ENCODE results near the gene CHRNA4.
"Not testable (repeated sequence)": the region's sequence is repeated elsewhere in the genome, so short reads cannot be mapped to it uniquely, and the experiment has no call there.

The CHRNA4 gene

GRCh38 chr20:63397155-63397843 lies 36.1 kb upstream of the CHRNA4 start:
- no peak for DNase-seq

GRCh38 chr20:63396300-63396699 lies 35.2 kb upstream of the CHRNA4 start:
- DNase-seq = no peak

- DNase-seq = no peak
Observed at GRCh38 chr20:63395723-63396122, 34.6 kb upstream of the CHRNA4 start.

DNA sequence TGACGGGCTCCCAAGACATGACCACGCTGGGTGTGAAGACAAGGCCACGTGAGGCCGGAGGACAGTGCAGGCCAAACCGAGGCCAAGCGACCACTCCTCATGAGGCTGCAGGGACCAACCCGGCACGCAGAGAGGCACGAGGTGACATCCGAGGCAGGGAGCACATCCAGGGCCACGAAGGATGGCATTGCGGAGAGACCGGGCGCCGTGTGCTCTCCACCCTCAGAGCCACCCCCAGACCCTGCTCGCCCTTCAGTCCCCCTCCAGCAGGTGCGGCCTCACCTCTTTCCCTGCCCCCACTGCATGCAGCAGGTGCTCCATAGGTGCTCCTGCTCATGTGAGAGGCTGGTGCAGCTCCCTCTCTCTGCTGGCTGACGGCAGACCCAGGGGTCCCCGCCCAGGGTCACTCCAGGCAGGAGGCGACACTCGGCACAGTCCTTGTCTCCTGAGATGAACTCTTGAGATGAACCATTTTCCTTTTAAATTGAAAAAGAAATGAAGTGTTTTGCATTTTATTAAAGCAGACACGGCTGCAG lies 33.8 kb upstream of the CHRNA4 start:
- DNase-seq = no peak

DNA sequence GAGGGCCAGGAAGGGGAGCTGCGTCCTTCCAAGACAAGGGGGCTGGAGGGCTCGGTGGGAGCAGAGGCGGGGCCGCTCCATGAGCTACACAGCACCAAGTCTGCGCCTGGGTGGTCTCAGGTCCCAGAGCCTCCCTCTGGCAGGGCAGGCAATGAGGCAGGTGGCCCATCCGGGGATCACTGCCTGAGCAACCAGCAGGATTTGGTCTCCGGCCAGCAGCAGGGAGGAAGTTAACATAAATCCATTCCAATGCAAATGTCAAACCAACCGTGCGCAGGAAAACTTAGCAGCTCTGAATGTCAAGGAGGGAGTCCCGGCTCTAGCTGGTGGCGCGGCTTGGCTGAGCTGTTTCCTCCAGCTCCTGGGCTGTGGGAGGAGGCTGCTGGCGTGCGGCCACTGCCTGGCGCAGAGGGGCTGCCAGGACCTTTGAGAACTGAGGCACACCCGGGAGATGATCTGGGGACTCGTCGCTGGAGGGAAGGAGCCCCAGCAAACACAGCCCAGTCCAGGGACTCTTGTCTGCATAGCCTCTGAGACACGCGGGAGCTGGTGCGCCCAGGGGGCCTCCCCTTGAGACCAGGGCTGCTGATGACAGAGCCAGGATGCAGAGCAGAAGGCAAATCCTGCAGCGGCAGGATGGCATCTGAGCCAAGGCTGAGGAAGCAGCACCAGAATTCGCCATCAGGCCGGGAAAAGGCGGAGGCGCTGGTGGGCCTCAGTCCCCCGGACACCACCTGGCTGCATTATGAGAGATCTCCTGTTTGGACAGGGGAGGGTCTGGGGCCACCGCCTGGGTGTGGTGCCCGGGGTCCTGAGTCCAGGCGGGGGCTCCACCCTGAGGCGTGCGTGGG lies 33.1 kb upstream of the CHRNA4 start:
- DNase-seq = no peak

GRCh38 chr20:63393566-63393965 lies 32.4 kb upstream of the CHRNA4 start:
- DNase-seq = no peak

DNA sequence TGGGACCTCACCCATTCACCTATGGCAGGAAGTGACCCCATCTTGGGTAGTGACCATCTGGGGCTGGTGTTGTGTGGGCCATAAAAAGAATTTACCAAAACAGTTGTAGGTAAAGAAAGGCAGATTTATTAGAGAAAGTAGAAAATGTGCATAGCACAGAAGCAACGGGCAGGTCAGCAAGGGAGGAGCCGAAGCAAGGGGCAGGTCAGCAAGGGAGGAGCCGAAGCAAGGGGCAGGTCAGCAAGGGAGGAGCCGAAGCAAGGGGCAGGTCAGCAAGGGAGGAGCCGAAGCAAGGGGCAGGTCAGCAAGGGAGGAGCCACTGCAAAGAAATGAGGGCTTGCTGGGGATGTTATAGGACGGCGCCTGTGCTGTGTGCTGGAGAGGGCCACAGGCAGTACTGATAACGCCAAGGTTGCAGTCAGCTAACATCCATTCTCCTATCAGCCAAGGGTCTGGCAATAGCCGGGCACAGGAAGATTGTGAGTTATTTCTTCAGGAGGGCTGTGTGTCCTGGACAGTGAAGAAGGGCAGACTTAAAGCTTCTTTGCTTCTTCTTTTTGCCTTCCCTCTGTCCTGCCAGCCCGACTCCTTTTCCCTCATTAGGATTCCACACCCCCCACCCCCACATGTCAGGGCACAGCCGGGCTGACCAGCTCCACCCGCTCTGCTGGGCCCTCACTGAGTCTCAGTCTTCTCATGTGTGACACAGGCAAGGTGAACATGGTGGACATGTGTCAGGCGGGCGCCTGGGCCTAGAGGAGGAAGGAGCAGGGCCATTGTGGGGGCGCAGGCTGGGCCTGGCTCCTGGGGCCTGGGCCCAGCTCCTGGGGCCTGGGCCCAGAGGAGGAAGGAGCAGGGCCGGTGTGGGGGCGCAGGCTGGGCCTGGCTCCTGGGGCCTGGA lies 31.6 kb upstream of the CHRNA4 start:
- DNase-seq = no peak

GRCh38 chr20:63387917-63388316 lies 26.8 kb upstream of the CHRNA4 start:
- DNase-seq = no peak

GRCh38 chr20:63387393-63387792 lies 26.2 kb upstream of the CHRNA4 start:
- no peak for DNase-seq

DNA sequence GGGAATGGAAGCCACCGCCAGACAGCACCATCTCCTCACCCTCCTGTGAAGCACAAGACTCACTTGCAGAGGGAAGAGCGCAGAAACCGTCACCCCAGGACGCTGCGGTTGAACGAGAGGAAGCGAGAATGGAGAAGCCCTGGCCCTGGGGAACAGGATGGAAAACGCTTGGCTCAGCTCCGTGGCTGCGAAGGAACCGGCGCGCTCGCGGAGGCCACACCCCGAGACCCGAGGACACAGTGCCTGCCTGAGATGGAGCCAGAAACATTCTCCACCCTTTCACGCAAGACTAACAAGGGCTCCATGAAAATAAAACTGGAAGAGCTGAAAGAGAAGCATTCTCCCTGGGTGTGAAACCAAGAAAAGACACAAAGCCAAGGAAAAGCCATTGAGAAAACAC lies 25.3 kb upstream of the CHRNA4 start:
- DNase-seq = no peak

GRCh38 chr20:63385819-63386218 lies 24.7 kb upstream of the CHRNA4 start:
- DNase-seq = no peak

DNA sequence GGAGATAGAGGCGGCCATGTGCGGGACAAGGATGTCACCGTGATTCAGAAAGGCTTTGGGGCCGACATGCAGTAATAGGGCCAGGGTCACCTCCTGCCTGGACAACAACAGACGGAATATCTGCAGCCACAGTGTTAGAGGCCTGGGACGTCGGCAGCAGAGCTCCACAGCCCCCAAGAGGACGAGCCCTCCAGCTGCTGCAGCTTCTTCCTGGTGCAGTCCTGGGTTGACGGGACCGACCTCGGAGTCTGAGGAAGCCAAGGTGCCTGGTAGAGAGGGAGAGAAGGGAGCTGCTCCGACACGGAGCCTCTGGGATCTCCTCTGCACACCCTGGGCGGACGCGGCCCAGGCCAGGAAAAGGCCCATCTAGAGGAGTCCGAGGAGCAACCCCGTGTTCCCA lies 23.2 kb upstream of the CHRNA4 start:
- no peak for DNase-seq

DNA sequence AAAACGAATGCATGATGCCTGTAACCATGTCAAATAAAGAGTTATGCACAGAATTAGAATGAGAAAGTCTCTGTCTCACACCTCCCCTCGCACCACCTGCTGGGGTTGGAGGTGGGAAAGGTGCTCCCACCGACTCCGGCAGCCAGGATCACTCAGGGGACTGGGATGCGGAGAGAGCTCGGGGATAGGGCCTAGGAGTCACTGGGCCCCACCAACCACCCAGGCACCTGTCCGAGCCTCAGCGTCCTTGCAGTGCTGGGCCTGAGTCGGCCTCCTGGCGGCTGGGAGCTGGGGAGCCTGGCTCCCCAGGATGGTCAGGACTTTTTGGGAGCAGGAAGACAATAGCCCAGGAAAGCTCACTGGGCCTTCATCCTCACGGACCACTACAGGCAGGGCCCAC lies 22.4 kb upstream of the CHRNA4 start:
- no peak for DNase-seq

DNA sequence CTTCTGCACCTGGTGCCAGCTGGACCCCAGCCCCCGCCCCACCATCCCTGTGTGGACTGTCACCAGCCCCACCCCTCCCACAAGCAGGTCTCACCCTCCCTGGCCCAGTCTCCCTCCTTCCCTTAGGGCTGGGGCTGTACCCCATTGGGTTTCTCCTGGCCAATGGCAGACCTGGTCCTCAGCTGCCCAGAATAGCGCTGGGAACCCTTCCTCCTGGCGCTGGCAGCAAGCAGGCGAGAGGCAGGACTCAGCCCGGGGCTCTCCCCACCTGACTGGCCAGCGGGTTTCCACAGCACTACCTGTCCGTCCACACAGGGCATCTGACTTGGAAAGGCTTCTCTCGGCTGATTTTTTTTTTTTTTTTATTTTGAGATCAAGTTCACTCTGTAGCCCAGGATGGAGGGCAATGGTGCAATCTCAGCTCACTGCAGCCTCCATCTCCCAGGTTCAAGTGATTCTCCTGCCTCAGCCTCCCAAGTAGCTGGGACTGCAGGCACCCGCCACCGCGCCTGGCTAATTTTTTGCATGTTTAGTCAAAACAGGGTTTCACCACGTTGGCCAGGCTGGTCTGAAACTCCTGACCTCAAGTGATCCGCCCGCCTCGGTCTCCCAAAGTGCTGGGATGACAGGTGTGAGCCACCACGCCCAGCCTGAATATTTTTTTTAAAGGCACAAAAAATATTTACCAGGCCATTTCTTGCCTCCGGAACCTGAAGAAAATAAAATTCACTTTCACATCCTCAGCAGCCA lies 21.6 kb upstream of the CHRNA4 start:
- DNase-seq = no peak

DNA sequence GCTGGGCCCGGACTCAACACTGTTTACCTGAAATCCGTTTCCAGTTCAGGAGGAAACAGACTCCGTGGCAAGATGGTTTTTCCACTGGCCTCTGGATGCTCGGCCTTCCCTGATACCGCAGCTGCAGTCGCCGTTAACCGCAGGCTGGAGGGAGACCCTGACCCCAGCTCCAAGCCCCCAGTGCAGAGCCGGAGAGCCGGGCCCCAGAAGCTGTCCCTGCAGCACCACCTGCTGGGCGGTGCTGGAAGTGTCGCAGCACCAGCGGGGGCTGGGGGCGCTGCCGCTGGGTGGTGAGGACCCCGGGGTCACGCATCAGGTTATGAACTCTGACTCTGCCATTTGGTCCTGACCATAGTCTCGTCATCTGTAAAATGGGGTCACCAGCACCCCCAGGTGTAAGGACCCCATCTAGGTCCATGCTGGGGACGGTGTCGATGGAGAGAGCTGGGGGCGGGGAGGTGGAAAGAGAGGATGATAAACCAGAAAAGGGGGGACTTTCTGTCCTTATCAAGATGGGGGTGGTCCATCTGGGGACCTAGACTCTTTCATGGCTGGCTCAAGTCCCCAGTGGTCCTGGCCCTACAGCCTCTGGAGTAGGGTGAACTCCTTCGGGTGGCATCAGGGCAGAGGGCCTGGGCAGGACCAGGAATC lies 20.8 kb upstream of the CHRNA4 start:
- DNase-seq = peak in 1 of 2 experiments; percentile 5

- DNase-seq = no peak
Observed at GRCh38 chr20:63380346-63380870, 19.3 kb upstream of the CHRNA4 start.

GRCh38 chr20:63379872-63380271 lies 18.7 kb upstream of the CHRNA4 start:
- DNase-seq = not testable (repeated sequence)

DNA sequence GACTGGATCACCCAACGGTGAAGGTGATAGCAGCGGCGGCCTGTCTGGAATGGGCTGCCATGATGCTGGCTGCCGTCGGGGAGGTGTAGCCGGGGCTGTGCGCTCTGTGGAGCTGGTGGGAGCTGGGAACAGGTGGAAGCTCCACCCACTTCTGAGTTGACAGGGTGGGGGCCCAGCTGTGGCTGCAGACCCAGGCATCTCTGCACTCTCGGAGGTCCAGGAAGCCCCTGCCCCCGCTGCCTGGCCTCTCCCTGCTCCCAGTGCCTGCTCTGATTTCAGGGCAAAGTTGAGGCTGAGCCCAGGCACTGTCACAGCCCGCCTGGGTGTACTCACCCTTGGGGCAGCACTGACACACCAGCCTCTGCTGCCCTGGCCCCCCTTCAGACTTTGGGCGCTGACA lies 18.1 kb upstream of the CHRNA4 start:
- no peak for DNase-seq

DNA sequence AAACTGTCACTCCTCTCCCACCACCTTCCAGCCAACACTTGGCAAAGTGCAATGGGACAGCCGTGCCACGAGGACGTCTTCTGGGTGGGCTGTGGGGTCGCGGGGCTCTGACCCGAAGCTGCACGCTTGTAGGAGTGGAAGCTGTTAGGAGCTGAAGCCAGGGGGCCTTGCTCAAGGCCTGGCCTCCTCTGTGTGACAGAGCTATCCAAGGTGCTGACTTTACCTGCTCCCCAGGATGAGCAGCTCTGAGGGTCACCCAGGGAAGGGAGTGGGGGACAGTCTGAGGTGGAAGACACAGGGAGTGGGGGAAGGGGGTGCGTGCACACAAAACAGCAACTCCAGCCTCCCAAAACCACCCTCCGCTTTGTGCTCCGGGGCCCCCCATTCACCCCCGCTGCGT lies 17.5 kb upstream of the CHRNA4 start:
- no peak for DNase-seq

GRCh38 chr20:63377951-63378381 lies 16.8 kb upstream of the CHRNA4 start:
- DNase-seq = no peak

GRCh38 chr20:63377256-63377941 lies 16.2 kb upstream of the CHRNA4 start:
- no peak for DNase-seq
